H1 (cell line): Measurements from ENCODE around the gene TBC1D7. TPM values are rescaled to one million over a fixed set of nuclear protein-coding genes. Genes with fewer than 3 reads are reported as not detected.

Source experiments
- CTCF ChIA-PET: fragments of 300-600 bp; sonication (Branson Sonifier 250); formaldehyde crosslinking; loops from one replicate; lab custom pipeline; 2021; ENCODE audit not compliant: partially characterized antibody; lab: Charles Lee
- POLR2A ChIA-PET: fragments of 300-600 bp; sonication (Branson Sonifier 250); formaldehyde crosslinking; loops from one replicate; lab custom pipeline; 2021; ENCODE audit warnings: inconsistent platforms; ENCODE audit not compliant: partially characterized antibody; lab: Charles Lee
- DNase-seq, 2 experiments: peaks; one replicate each; pipeline versions ENCODE4 v3.0.0 to v3.0.0-alpha.2; 2010 to 2022; ENCODE audit warnings: low spot score in 2 of 2, low read depth in 1 of 2, mixed read lengths in 1 of 2
- FAIRE-seq: peaks from 2 replicates; lab custom pipeline; 2011; peaks lifted over from hg19 to GRCh38; lab: Jason Lieb, UNC
- H2AFZ ChIP-seq: 2 replicates; pipeline ENCODE4 v1.8.1; 2012; ENCODE audit warnings: low read length, inconsistent platforms
- H2AK5ac ChIP-seq: 2 replicates; pipeline ENCODE4 v1.6.1; 2013; ENCODE audit warnings: low read depth, low read length
- H2BK120ac ChIP-seq: replicated peaks from 2 replicates; pipeline ENCODE3; 2013; ENCODE audit warnings: low read depth, low read length, inconsistent platforms
- H2BK12ac ChIP-seq: 2 replicates; pipeline ENCODE4 v1.6.1; 2013; ENCODE audit warnings: low read depth, low read length
- H2BK15ac ChIP-seq: 2 replicates; pipeline ENCODE4 v1.6.1; 2013; ENCODE audit warnings: low read length
- H2BK20ac ChIP-seq: 2 replicates; pipeline ENCODE4 v1.6.1; 2013; ENCODE audit warnings: low read length
- H2BK5ac ChIP-seq: 2 replicates; pipeline ENCODE4 v1.6.1; 2013; ENCODE audit warnings: low read depth, low read length
- H3K14ac ChIP-seq: 2 replicates; pipeline ENCODE4 v1.6.1; 2013; ENCODE audit warnings: inconsistent platforms; ENCODE audit not compliant: insufficient read length
- H3K18ac ChIP-seq: 2 replicates; pipeline ENCODE4 v1.6.1; 2013; ENCODE audit warnings: low read length; ENCODE audit errors: extremely low read depth
- H3K23ac ChIP-seq: 2 replicates; pipeline ENCODE4 v1.6.1; 2013; ENCODE audit warnings: inconsistent platforms; ENCODE audit not compliant: insufficient read length
- H3K23me2 ChIP-seq: 2 replicates; pipeline ENCODE4 v1.6.1; 2013; ENCODE audit warnings: low read depth, low read length
- H3K27ac ChIP-seq: 2 replicates; pipeline ENCODE4 v1.6.1; 2011; ENCODE audit warnings: low read depth, low read length, inconsistent platforms
- H3K27me3 ChIP-seq, 4 experiments: replicated peaks in 1 of 4; 1 replicate in 1 of 4; 2 replicates in 3 of 4; pipeline versions ENCODE4 v1.6.1 to v1.8.1; 2011 to 2013; ENCODE audit warnings: low read length in 3 of 4, mild to moderate bottlenecking in 3 of 4, inconsistent platforms in 2 of 4, mixed read lengths in 2 of 4, moderate library complexity in 1 of 4; ENCODE audit not compliant: control insufficient read depth in 3 of 4, insufficient read depth in 3 of 4; ENCODE audit errors: extremely low read depth in 1 of 4
- H3K36me3 ChIP-seq, 4 experiments: 2 replicates each; pipeline versions ENCODE4 v1.6.1 to v1.8.1; 2011 to 2013; ENCODE audit warnings: mild to moderate bottlenecking in 4 of 4, low read length in 3 of 4, moderate library complexity in 2 of 4, control low read depth in 1 of 4, inconsistent platforms in 1 of 4; ENCODE audit not compliant: insufficient read depth in 4 of 4, control insufficient read depth in 2 of 4
- H3K4ac ChIP-seq: replicated peaks from 2 replicates; pipeline ENCODE3; 2013; ENCODE audit warnings: low read length, low read depth, mixed read lengths, inconsistent platforms; ENCODE audit not compliant: insufficient read length
- H3K4me1 ChIP-seq, 4 experiments: replicated peaks in 1 of 4; 1 replicate in 1 of 4; 2 replicates in 3 of 4; pipeline versions ENCODE4 v1.6.1 to v1.8.1; 2011 to 2013; ENCODE audit warnings: low read length in 3 of 4, inconsistent platforms in 2 of 4, mixed read lengths in 1 of 4; ENCODE audit not compliant: insufficient read depth in 4 of 4, control insufficient read depth in 3 of 4
- H3K4me2 ChIP-seq, 2 experiments: 2 replicates each; pipeline versions ENCODE4 v1.6.1 to v1.8.1; 2011 to 2013; ENCODE audit warnings: low read depth in 2 of 2, low read length in 2 of 2, control low read depth in 1 of 2, inconsistent platforms in 1 of 2, mild to moderate bottlenecking in 1 of 2; ENCODE audit not compliant: insufficient read depth in 1 of 2
- H3K4me3 ChIP-seq, 4 experiments: fragments of 200-600, 300-600 bp in 1 of 4; sonication (generic), shearing (Covaris generic), sonication (Bioruptor Twin) in 1 of 4; 2 replicates each; pipeline versions ENCODE4 v1.5.1 to v1.8.1; 2011 to 2016; ENCODE audit warnings: low read length in 4 of 4, low read depth in 3 of 4, control low read depth in 2 of 4, inconsistent platforms in 2 of 4, mild to moderate bottlenecking in 2 of 4, mixed read lengths in 1 of 4, moderate library complexity in 1 of 4; ENCODE audit not compliant: insufficient read depth in 2 of 4; ENCODE audit errors: extremely low read depth in 1 of 4
- H3K56ac ChIP-seq: replicated peaks from 2 replicates; pipeline ENCODE3; 2013; ENCODE audit warnings: low read depth, mild to moderate bottlenecking, mixed read lengths, low read length, inconsistent platforms; ENCODE audit not compliant: insufficient read length
- H3K79me1 ChIP-seq: 2 replicates; pipeline ENCODE4 v1.6.1; 2013; ENCODE audit warnings: low read depth, low read length, control low read depth
- H3K79me2 ChIP-seq, 2 experiments: 2 replicates each; pipeline versions ENCODE4 v1.6.1 to v1.8.1; 2012 to 2013; ENCODE audit warnings: low read length in 2 of 2, mild to moderate bottlenecking in 2 of 2, inconsistent platforms in 1 of 2; ENCODE audit not compliant: insufficient read depth in 2 of 2, control insufficient read depth in 1 of 2
- H3K9ac ChIP-seq, 4 experiments: replicated peaks in 1 of 4; 1 replicate in 1 of 4; 2 replicates in 3 of 4; pipeline versions ENCODE4 v1.6.1 to v1.8.1; 2011 to 2013; ENCODE audit warnings: low read depth in 3 of 4, low read length in 3 of 4, control low read depth in 2 of 4, mild to moderate bottlenecking in 2 of 4, moderate library complexity in 2 of 4, inconsistent platforms in 1 of 4; ENCODE audit errors: extremely low read depth in 1 of 4
- H3K9me3 ChIP-seq, 2 experiments: 2 replicates each; pipeline versions ENCODE4 v1.6.1 to v1.8.1; 2012 to 2013; ENCODE audit warnings: mild to moderate bottlenecking in 2 of 2, moderate library complexity in 2 of 2, control low read depth in 1 of 2, inconsistent platforms in 1 of 2, low read depth in 1 of 2, low read length in 1 of 2, mixed read lengths in 1 of 2; ENCODE audit not compliant: insufficient read depth in 2 of 2
- H4K20me1 ChIP-seq, 2 experiments: replicated peaks in 1 of 2; 2 replicates each; pipeline versions ENCODE3 to v1.8.1; 2011 to 2013; ENCODE audit warnings: inconsistent platforms in 2 of 2, low read length in 2 of 2, mild to moderate bottlenecking in 1 of 2; ENCODE audit not compliant: insufficient read depth in 2 of 2, control insufficient read depth in 1 of 2
- H4K5ac ChIP-seq: 2 replicates; pipeline ENCODE4 v1.6.1; 2013; ENCODE audit warnings: low read length, low read depth, mixed read lengths, inconsistent platforms; ENCODE audit not compliant: insufficient read length
- H4K8ac ChIP-seq: 2 replicates; pipeline ENCODE4 v1.8.0; 2013; ENCODE audit warnings: mild to moderate bottlenecking, moderate library complexity, low read length, inconsistent platforms; ENCODE audit not compliant: insufficient read depth; ENCODE audit errors: extremely low read depth
- H4K91ac ChIP-seq: replicated peaks from 2 replicates; pipeline ENCODE3; 2013; ENCODE audit warnings: low read length, mixed read lengths, inconsistent platforms; ENCODE audit not compliant: insufficient read length
- BACH1 ChIP-seq: IDR thresholded peaks from 2 replicates; pipeline ENCODE4 v1.6.1; 2012; ENCODE audit warnings: low read length, improper control_type of control experiment
- BRCA1 ChIP-seq: IDR thresholded peaks from 2 replicates; pipeline ENCODE4 v1.6.1; 2012; ENCODE audit warnings: low read depth, low read length, improper control_type of control experiment
- CEBPB ChIP-seq: IDR thresholded peaks from 2 replicates; pipeline ENCODE4 v1.6.1; 2012; ENCODE audit warnings: low read depth, low read length
- CTCF ChIP-seq, 3 experiments: IDR thresholded peaks; 1 replicate in 2 of 3; 2 replicates in 1 of 3; pipeline versions ENCODE4 v1.5.1 to v1.6.1; 2011; ENCODE audit warnings: low read length in 3 of 3, mild to moderate bottlenecking in 3 of 3, inconsistent platforms in 2 of 3, low read depth in 1 of 3, moderate library complexity in 1 of 3; ENCODE audit not compliant: insufficient read depth in 1 of 3; ENCODE audit errors: control extremely low read depth in 1 of 3
- KDM5A ChIP-seq: fragments of 200-600 bp; IDR thresholded peaks from 2 replicates; pipeline ENCODE4 v1.7.1; 2012; ENCODE audit warnings: mild to moderate bottlenecking, low read length, inconsistent platforms, mixed read lengths
- PHF8 ChIP-seq: fragments of 200-600 bp; sonication (generic); conservative IDR thresholded peaks from 2 replicates; pipeline ENCODE4 v1.7.1; 2012; ENCODE audit warnings: low read depth, mild to moderate bottlenecking, inconsistent platforms, low read length, moderate library complexity
- POLR2AphosphoS5 ChIP-seq: IDR thresholded peaks from 2 replicates; pipeline ENCODE4 v1.6.1; 2011; ENCODE audit warnings: low read depth, low read length
- SIRT6 ChIP-seq: IDR thresholded peaks from one replicate; pipeline ENCODE4 v1.7.1; 2012; ENCODE audit warnings: low read length, inconsistent platforms
- SP2 ChIP-seq: IDR thresholded peaks from 2 replicates; pipeline ENCODE4 v1.6.1; 2012; ENCODE audit warnings: mild to moderate bottlenecking, low read length, inconsistent platforms
- TAF1 ChIP-seq: IDR thresholded peaks from 2 replicates; pipeline ENCODE4 v1.6.1; 2011; ENCODE audit warnings: mild to moderate bottlenecking, low read depth, low read length
- TBP ChIP-seq: IDR thresholded peaks from 2 replicates; pipeline ENCODE4 v1.6.1; 2011; ENCODE audit warnings: low read depth, low read length, improper control_type of control experiment
- ZNF274 ChIP-seq: IDR thresholded peaks from 2 replicates; pipeline ENCODE4 v1.7.0; 2012; ENCODE audit warnings: low read length, borderline replicate concordance; ENCODE audit errors: extremely low read depth
- WGBS, 2 experiments: shearing (Covaris generic) in 1 of 2; methylation state at CpG; one replicate each; pipeline versions ENCODE4 v1.1.6 to v1.1.7; 2013 to 2015; ENCODE audit warnings: low lambda C conversion rate in 2 of 2, mixed read lengths in 2 of 2, inconsistent platforms in 1 of 2, low coverage in 1 of 2, missing lambda C conversion rate in 1 of 2; ENCODE audit not compliant: insufficient replicate concordance in 2 of 2, insufficient coverage in 1 of 2, insufficient read length in 1 of 2; ENCODE audit errors: extremely low coverage in 1 of 2, missing lambda C conversion rate in 1 of 2; 5-methylcytosine and 5-hydroxymethylcytosine counted together
- polyA plus RNA-seq, 7 experiments: library from polyadenylated mRNA; depleted of rRNA in 3 of 7; stranded (reverse) in 5 of 7; unstranded in 2 of 7; fragments of >200 nt in 5 of 7; fragments of 200-250 nt in 2 of 7; gene quantifications; 1 replicate in 5 of 7; 2 replicates in 1 of 7; 4 replicates in 1 of 7; pipeline versions ENCODE4 v1.2.1 to v1.2.3, GENCODE V29; 2011 to 2013; ENCODE audit warnings: missing spikeins in 2 of 7, mixed read lengths in 2 of 7
- total RNA-seq: library from RNA; stranded (reverse); fragmentation: NEBNext Ultra II Directional; extraction: Animal tissue kit (Norgen Biotek cat#: 25700); gene quantifications from 2 replicates; pipeline ENCODE4 v1.2.1, GENCODE V29; 2021

TBC1D7 gene
- total and polyA plus RNA-seq, 2 of the 8 experiments (the other 6 are each of a cell fraction or from before 2014, with no cell fraction given): 46.1 to 55.2 TPM

GRCh38 chr6:13260101-13260598 lies 68.2 kb downstream of the TBC1D7 start:
- Histone ChIP-seq H2BK5ac (no peak overlapping the region), H4K8ac (no peak overlapping the region), H3K14ac (no peak overlapping the region), H3K9me3 (peaks cover 11 to 13% of the 10 kb centered on the region in 2 experiments), H3K4me1 (0 out of 7 replicates have a peak, but pooled peaks cover 0 to 2% (median 0%) of the 10 kb centered on the region in 4 experiments), H3K36me3 (peaks cover 0 to 4% (median 0%) of the 10 kb centered on the region in 4 experiments; a peak in 1 of 8 replicates), H2AFZ (no peak overlapping the region), H2AK5ac (no peak overlapping the region), H3K23me2 (no peaks in the 10 kb centered on the region), H3K4ac (no peak overlapping the region), H4K5ac (no peak overlapping the region), H2BK20ac (no peak overlapping the region), H3K79me2 (no peaks in the 10 kb centered on the region; a peak in 1 of 4 replicates), H2BK15ac (no peak overlapping the region), H3K9ac (no peak overlapping the region; a peak in 1 of 7 replicates), H3K27me3 (no peaks in the 10 kb centered on the region), H4K20me1 (no peaks in the 10 kb centered on the region), H2BK120ac (no peak overlapping the region), H3K4me2 (no peak overlapping the region), H3K4me3 (no peak overlapping the region), H3K27ac (no peak overlapping the region), H2BK12ac (no peak overlapping the region), H4K91ac (no peak overlapping the region), H3K23ac (no peak overlapping the region), H3K56ac (no peak overlapping the region), H3K79me1 (no peaks in the 10 kb centered on the region; the same call in 1 of the 2 replicates), H3K18ac (no peak overlapping the region)
- WGBS, 2 experiments: 89% methylated on average over 7 of the region's 7 CpGs; no CpG with 5 or more reads in 1 of the 2 experiments
- CTCF ChIA-PET: interaction anchor here (0.5 to 2.0 kb wide), 2 partner anchors 18 to 21 kb away, joined by 3 to 6 read pairs; no protein-coding TSS in a partner anchor
- FAIRE-seq (no peak), DNase-seq (no peak)
- POLR2A ChIA-PET: no interaction called here
- TF ChIP-seq TAF1: no peak
- no peak for TF ChIP-seq KDM5A
- no peak for TF ChIP-seq BRCA1
- TF ChIP-seq ZNF274: no peak
- TF ChIP-seq TBP: no peak
- no peak for TF ChIP-seq CEBPB
- TF ChIP-seq BACH1: no peak
- no peak for TF ChIP-seq POLR2AphosphoS5
- TF ChIP-seq SP2: no peak
- no peak for TF ChIP-seq SIRT6
- TF ChIP-seq CTCF (IDR thresholded peaks at IDR 0.05; ENCODE audit: control extremely low read depth in 1 of 3, insufficient read depth in 1 of 3, low read depth in 1 of 3, low read length in 3 of 3): no peak
- no peak for TF ChIP-seq PHF8
